Activated T-cell treated with anti-CD3 and anti-CD28 coated beads for 48 hours (primary cell): ENCODE measurements around the gene FAM228B.
"Not testable (repeated sequence)": the region's sequence is repeated elsewhere in the genome, so short reads cannot be mapped to it uniquely, and the experiment has no call there.

Source experiments
- DNase-seq: peaks from one replicate; pipeline ENCODE4 v3.0.0-alpha.2; 2020; ENCODE audit warnings: low read depth

The FAM228B gene

GRCh38 chr2:24102677-24103076 lies 20.6 kb upstream of the FAM228B start:
- DNase-seq = no peak

GRCh38 chr2:24104110-24104650 lies 19.1 kb upstream of the FAM228B start:
- no peak for DNase-seq

GRCh38 chr2:24104906-24105305 lies 18.4 kb upstream of the FAM228B start:
- no peak for DNase-seq

- no peak for DNase-seq
Measured at GRCh38 chr2:24105816-24106215, 17.5 kb upstream of the FAM228B start.

- no peak for DNase-seq
Measured at GRCh38 chr2:24106786-24107185, 16.5 kb upstream of the FAM228B start.

GRCh38 chr2:24107336-24107735 lies 15.9 kb upstream of the FAM228B start:
- DNase-seq = no peak

GRCh38 chr2:24109431-24109830 lies 13.8 kb upstream of the FAM228B start:
- not testable (repeated sequence) for DNase-seq

- DNase-seq = no peak
Measured at GRCh38 chr2:24110660-24111303, 12.5 kb upstream of the FAM228B start.

- no peak for DNase-seq
Measured at GRCh38 chr2:24111407-24111901, 11.8 kb upstream of the FAM228B start.

GRCh38 chr2:24115057-24115456 lies 8.2 kb upstream of the FAM228B start:
- no peak for DNase-seq

- no peak for DNase-seq
Measured at GRCh38 chr2:24117902-24118301, 5.4 kb upstream of the FAM228B start.

GRCh38 chr2:24121066-24121465 lies 2.2 kb upstream of the FAM228B start:
- no peak for DNase-seq

- no peak for DNase-seq
Measured at GRCh38 chr2:24121469-24121868, 1.8 kb upstream of the FAM228B start.

- DNase-seq = no peak
Measured at GRCh38 chr2:24122366-24123194, 689 bp upstream of the FAM228B start.

- no peak for DNase-seq
Measured at GRCh38 chr2:24123922-24124580, 782 bp downstream of the FAM228B start.

GRCh38 chr2:24125956-24126355 lies 2.7 kb downstream of the FAM228B start:
- DNase-seq = no peak

- no peak for DNase-seq
Measured at GRCh38 chr2:24132543-24132942, 9.3 kb downstream of the FAM228B start.

- DNase-seq = not testable (repeated sequence)
Measured at GRCh38 chr2:24140305-24140704, 17.0 kb downstream of the FAM228B start.

- DNase-seq = no peak
Measured at GRCh38 chr2:24147364-24147763, 24.1 kb downstream of the FAM228B start.

GRCh38 chr2:24152413-24153197 lies 29.3 kb downstream of the FAM228B start:
- no peak for DNase-seq

- no peak for DNase-seq
Measured at GRCh38 chr2:24153478-24153877, 30.2 kb downstream of the FAM228B start.

- DNase-seq = no peak
Measured at GRCh38 chr2:24158131-24158530, 34.9 kb downstream of the FAM228B start.
